ENCODE data around the gene ZNF697. TPM values are rescaled to one million over a fixed set of nuclear protein-coding genes. Genes with fewer than 3 reads are reported as not detected.

The ZNF697 gene
- total and polyA plus RNA-seq, 8 donors, result 0.78 to 11.9 (median 2.1) TPM

DNA sequence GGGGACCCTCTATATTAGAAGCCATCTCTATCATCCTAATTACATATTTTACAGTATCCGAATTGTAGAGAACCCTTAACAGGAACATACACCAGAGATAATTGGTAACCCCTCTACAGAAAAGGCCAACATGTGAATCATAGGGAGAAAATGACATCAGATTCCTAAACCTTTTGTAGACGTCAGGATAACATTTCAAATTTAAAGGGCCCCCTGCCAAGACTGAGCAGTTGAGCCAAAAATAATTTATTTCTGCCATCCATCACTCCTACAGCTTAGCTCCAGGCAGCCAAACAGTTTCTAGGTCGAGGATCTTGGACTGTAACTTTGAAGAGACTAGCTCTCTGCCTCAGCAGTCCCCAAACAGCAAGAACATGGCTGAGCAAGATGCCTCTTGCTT is 21.2 kb downstream of the ZNF697 start:
- intact Hi-C loops (cut with DNase I; ENCODE audit: low total_unique reads), result no loop called here
- peaks cover 15 to 29% (median 21%) of the 10 kb centered on the region in 4 donors for H3K4me1 ChIP-seq
- TF ChIP-seq EP300 (IDR thresholded peaks at IDR 0.05) (no peak), POLR2A (IDR thresholded peaks at IDR 0.05) (no peak), POLR2AphosphoS5 (IDR thresholded peaks at IDR 0.05) (no peak)
- TF ChIP-seq, protein P1, sequence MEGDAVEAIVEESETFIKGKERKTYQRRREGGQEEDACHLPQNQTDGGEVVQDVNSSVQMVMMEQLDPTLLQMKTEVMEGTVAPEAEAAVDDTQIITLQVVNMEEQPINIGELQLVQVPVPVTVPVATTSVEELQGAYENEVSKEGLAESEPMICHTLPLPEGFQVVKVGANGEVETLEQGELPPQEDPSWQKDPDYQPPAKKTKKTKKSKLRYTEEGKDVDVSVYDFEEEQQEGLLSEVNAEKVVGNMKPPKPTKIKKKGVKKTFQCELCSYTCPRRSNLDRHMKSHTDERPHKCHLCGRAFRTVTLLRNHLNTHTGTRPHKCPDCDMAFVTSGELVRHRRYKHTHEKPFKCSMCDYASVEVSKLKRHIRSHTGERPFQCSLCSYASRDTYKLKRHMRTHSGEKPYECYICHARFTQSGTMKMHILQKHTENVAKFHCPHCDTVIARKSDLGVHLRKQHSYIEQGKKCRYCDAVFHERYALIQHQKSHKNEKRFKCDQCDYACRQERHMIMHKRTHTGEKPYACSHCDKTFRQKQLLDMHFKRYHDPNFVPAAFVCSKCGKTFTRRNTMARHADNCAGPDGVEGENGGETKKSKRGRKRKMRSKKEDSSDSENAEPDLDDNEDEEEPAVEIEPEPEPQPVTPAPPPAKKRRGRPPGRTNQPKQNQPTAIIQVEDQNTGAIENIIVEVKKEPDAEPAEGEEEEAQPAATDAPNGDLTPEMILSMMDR (IDR thresholded peaks at IDR 0.05), result no peak
- peaks cover 0 to 6% (median 0%) of the 10 kb centered on the region in 3 donors for H3K27me3 ChIP-seq
- whole genome bisulfite sequencing, 5 donors, result 44 to 67% (median 60%) methylated on average over 3 of the region's 3 CpGs
- H3K9me3 ChIP-seq, result no peaks in the 10 kb centered on the region
- peaks cover 14 to 37% (median 35%) of the 10 kb centered on the region in 4 donors for H3K36me3 ChIP-seq
- H3K27ac ChIP-seq, result no peak overlapping the region
- DNase-seq, result no peak
- no peak overlapping the region for H3K4me3 ChIP-seq

DNA sequence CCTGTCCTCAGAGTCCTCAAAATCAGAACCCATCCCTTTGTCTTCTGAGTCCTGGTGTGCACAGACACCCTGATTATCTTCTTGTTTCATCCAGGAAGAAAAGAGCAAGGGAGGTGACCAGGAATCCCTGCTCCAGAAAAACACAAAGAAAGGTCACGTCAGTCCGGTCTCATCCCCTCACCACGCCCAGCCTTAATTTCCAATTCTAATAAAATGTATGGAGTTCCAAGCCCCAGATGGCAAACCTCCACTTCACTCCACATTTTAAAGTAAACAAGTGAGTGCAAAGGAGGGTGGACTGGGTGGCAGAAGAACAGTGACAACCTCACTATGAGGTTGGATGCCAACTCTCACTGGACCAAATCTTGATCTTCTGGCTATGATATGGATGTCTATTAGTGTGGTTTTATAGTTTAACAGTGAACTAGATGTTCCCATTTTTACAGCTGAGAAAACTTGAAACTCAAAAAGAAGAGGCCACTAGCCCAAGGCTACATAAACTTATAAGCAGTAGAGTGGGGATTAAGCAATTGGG is 22.0 kb downstream of the ZNF697 start:
- TF ChIP-seq, protein P1 (IDR thresholded peaks at IDR 0.05), result no peak
- TF ChIP-seq EP300 (IDR thresholded peaks at IDR 0.05) (no peak), POLR2AphosphoS5 (IDR thresholded peaks at IDR 0.05) (no peak), POLR2A (IDR thresholded peaks at IDR 0.05) (no peak)
- intact Hi-C loops (cut with DNase I; ENCODE audit: low total_unique reads), result no loop called here
- 94 to 98% (median 95%) methylated on average over 3 of the region's 3 CpGs for WGBS, 5 donors
- Histone ChIP-seq H3K36me3 (peaks cover 14 to 37% (median 35%) of the 10 kb centered on the region in 4 donors), H3K4me1 (peaks cover 7 to 21% (median 15%) of the 10 kb centered on the region in 4 donors), H3K4me3 (no peak overlapping the region), H3K27me3 (peaks cover 0 to 1% (median 0%) of the 10 kb centered on the region in 3 donors), H3K9me3 (no peaks in the 10 kb centered on the region), H3K27ac (no peak overlapping the region)
- no peak for DNase-seq

- H3K36me3 ChIP-seq, result peaks cover 14 to 37% (median 35%) of the 10 kb centered on the region in 4 donors
- 82 to 94% (median 93%) methylated on average over 10 to 30 of the region's 30 CpGs for WGBS, 5 donors
- no peak overlapping the region for H3K27ac ChIP-seq
- no peaks in the 10 kb centered on the region for H3K9me3 ChIP-seq
- TF ChIP-seq POLR2AphosphoS5 (IDR thresholded peaks at IDR 0.05) (no peak), EP300 (IDR thresholded peaks at IDR 0.05) (no peak)
- intact Hi-C loops (cut with DNase I; ENCODE audit: low total_unique reads), result no loop called here
- no peak overlapping the region for H3K4me3 ChIP-seq
- no peaks in the 10 kb centered on the region for H3K27me3 ChIP-seq
- DNase-seq, result no peak
- peaks cover 1 to 18% (median 10%) of the 10 kb centered on the region in 4 donors for H3K4me1 ChIP-seq
These were observed 24.4 kb downstream of the ZNF697 start for GRCh38 chr1:119623678-119624077.

GRCh38 chr1:119623193-119623515 is 24.9 kb downstream of the ZNF697 start:
- Histone ChIP-seq H3K4me3 (no peak overlapping the region), H3K27ac (no peak overlapping the region), H3K36me3 (peaks cover 14 to 37% (median 35%) of the 10 kb centered on the region in 4 donors), H3K9me3 (no peaks in the 10 kb centered on the region), H3K4me1 (peaks cover 4 to 24% (median 13%) of the 10 kb centered on the region in 4 donors), H3K27me3 (no peaks in the 10 kb centered on the region)
- TF ChIP-seq, protein P1 (IDR thresholded peaks at IDR 0.05), result no peak
- TF ChIP-seq POLR2A (IDR thresholded peaks at IDR 0.05) (no peak), POLR2AphosphoS5 (IDR thresholded peaks at IDR 0.05) (no peak), EP300 (IDR thresholded peaks at IDR 0.05) (no peak)
- no peak for DNase-seq
- 91 to 99% (median 96%) methylated on average over 17 to 45 of the region's 45 CpGs for WGBS, 5 donors
- intact Hi-C loops (cut with DNase I; ENCODE audit: low total_unique reads), result no loop called here

Measured in stomach (tissue), 9 donors.